ENCODE data around the gene FIBP. TPM values are rescaled to one million over a fixed set of nuclear protein-coding genes. Genes with fewer than 3 reads are reported as not detected.

FIBP gene
- total RNA-seq, 2 donors from 2014 or later = 81.0 to 92.0 TPM

GRCh38 chr11:65854852-65855837 lies 33.1 kb downstream of the FIBP start:
- H3K4me3 Mint-ChIP-seq = peak overlapping the region; percentile 88
- no peak overlapping the region for H3K9ac ChIP-seq (ENCODE audit: extremely low read depth, low read length, poor library complexity, severe bottlenecking)
- H3K27me3 ChIP-seq (ENCODE audit: control insufficient read depth, insufficient read depth, low read length, poor library complexity, severe bottlenecking) = no peaks in the 10 kb centered on the region
- DNase-seq = no peak
- H3K4me1 Mint-ChIP-seq = peaks cover 15% of the 10 kb centered on the region
- no peaks in the 10 kb centered on the region for H3K4me1 ChIP-seq (ENCODE audit: control insufficient read depth, insufficient read depth, low read length)
- TF ChIP-seq CTCF (conservative IDR thresholded peaks at IDR 0.05) = no peak
- peak overlapping the region; percentile 97 for H3K4me3 ChIP-seq (ENCODE audit: low read length)
- WGBS, 2 experiments (ENCODE audit: insufficient coverage in 1 of 2, insufficient read length in 1 of 2) = 97% methylated on average over 10 to 14 of the region's 15 CpGs
- H3K9me3 Mint-ChIP-seq = no peaks in the 10 kb centered on the region
- H3K36me3 ChIP-seq (ENCODE audit: control insufficient read depth, insufficient read depth, low read length) = peaks cover 61% of the 10 kb centered on the region
- H3K27ac ChIP-seq (ENCODE audit: low read depth, low read length) = no peak overlapping the region
- no peaks in the 10 kb centered on the region for H3K27me3 Mint-ChIP-seq (ENCODE audit: insufficient read depth)
- peaks cover 7% of the 10 kb centered on the region for H3K9me3 ChIP-seq (ENCODE audit: control insufficient read depth, low read length)
- peak overlapping the region; percentile 44 for H3K27ac Mint-ChIP-seq
- peaks cover 56% of the 10 kb centered on the region for H3K36me3 Mint-ChIP-seq (ENCODE audit: low read depth)

- Histone ChIP-seq H3K4me1 (ENCODE audit: control insufficient read depth, insufficient read depth, low read length) (no peaks in the 10 kb centered on the region), H3K4me3 (ENCODE audit: low read length) (no peak overlapping the region), H3K27me3 (ENCODE audit: control insufficient read depth, insufficient read depth, low read length, poor library complexity, severe bottlenecking) (no peaks in the 10 kb centered on the region), H3K36me3 (ENCODE audit: control insufficient read depth, insufficient read depth, low read length) (peaks cover 61% of the 10 kb centered on the region), H3K27ac (ENCODE audit: low read depth, low read length) (no peak overlapping the region), H3K9ac (ENCODE audit: extremely low read depth, low read length, poor library complexity, severe bottlenecking) (no peak overlapping the region), H3K9me3 (ENCODE audit: control insufficient read depth, low read length) (peaks cover 7% of the 10 kb centered on the region)
- Mint-ChIP-seq H3K36me3 (ENCODE audit: low read depth) (peaks cover 56% of the 10 kb centered on the region), H3K27ac (peak overlapping the region; percentile 76), H3K4me1 (peaks cover 10% of the 10 kb centered on the region), H3K9me3 (no peaks in the 10 kb centered on the region), H3K4me3 (peak overlapping the region; percentile 88), H3K27me3 (ENCODE audit: insufficient read depth) (no peaks in the 10 kb centered on the region)
- WGBS, 2 experiments (ENCODE audit: insufficient coverage in 1 of 2, insufficient read length in 1 of 2) = 90 to 100% methylated on average over 4 of the region's 4 CpGs
- no peak for DNase-seq
- TF ChIP-seq CTCF (conservative IDR thresholded peaks at IDR 0.05) = no peak
These were observed 34.1 kb downstream of the FIBP start for GRCh38 chr11:65854161-65854592.

GRCh38 chr11:65853246-65853979 lies 34.9 kb downstream of the FIBP start:
- Histone ChIP-seq H3K4me1 (ENCODE audit: control insufficient read depth, insufficient read depth, low read length) (no peaks in the 10 kb centered on the region), H3K9ac (ENCODE audit: extremely low read depth, low read length, poor library complexity, severe bottlenecking) (no peak overlapping the region), H3K27me3 (ENCODE audit: control insufficient read depth, insufficient read depth, low read length, poor library complexity, severe bottlenecking) (no peaks in the 10 kb centered on the region), H3K36me3 (ENCODE audit: control insufficient read depth, insufficient read depth, low read length) (peaks cover 61% of the 10 kb centered on the region), H3K9me3 (ENCODE audit: control insufficient read depth, low read length) (peaks cover 7% of the 10 kb centered on the region), H3K27ac (ENCODE audit: low read depth, low read length) (no peak overlapping the region), H3K4me3 (ENCODE audit: low read length) (no peak overlapping the region)
- Mint-ChIP-seq H3K4me1 (peaks cover 10% of the 10 kb centered on the region), H3K4me3 (no peak overlapping the region), H3K36me3 (ENCODE audit: low read depth) (peaks cover 56% of the 10 kb centered on the region), H3K9me3 (no peaks in the 10 kb centered on the region), H3K27me3 (ENCODE audit: insufficient read depth) (peaks cover 4% of the 10 kb centered on the region), H3K27ac (peak overlapping the region; percentile 74)
- 96 to 98% methylated on average over 6 of the region's 6 CpGs for WGBS, 2 experiments (ENCODE audit: insufficient coverage in 1 of 2, insufficient read length in 1 of 2)
- peak; percentile 51 for TF ChIP-seq CTCF (conservative IDR thresholded peaks at IDR 0.05)
- peak; percentile 69 for DNase-seq
